GM21515 (cell line): ENCODE results near the gene SPSB4.
"Not testable (repeated sequence)": the region's sequence is repeated elsewhere in the genome, so short reads cannot be mapped to it uniquely, and the experiment has no call there.

Experiments
- ATAC-seq: cut with Tn5 transposase; IDR thresholded peaks from one replicate; pipeline ENCODE4 v1.9.1; 2021; ENCODE audit not compliant: unreplicated experiment

The SPSB4 gene

DNA sequence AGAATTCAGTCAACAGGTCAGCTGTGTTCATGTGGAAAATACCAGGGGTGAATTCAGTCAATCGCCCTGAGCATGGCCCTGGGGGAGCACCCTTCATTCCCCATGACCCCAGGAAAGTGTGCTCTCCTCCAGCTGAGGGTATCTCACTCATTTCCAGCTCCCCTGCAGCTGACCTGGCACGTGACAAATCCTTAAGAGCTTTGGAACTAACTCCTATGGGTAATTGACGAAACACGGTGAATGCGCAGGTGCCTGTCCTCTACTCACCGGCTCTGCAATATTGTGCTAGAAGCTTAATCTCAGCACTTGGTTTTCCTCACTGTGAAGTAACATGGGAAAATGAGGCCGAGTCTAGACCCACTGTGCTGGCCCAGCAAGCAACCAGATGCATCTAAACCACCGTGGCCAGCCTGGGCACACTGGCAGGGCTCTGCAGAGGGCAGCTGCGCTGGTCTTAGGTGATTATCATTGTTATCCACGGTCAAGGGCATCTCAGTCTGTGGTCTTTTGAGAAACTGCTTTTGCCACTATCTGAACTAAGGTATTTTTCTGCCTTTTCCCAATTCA lies 63.1 kb downstream of the SPSB4 start:
- ATAC-seq = no peak

DNA sequence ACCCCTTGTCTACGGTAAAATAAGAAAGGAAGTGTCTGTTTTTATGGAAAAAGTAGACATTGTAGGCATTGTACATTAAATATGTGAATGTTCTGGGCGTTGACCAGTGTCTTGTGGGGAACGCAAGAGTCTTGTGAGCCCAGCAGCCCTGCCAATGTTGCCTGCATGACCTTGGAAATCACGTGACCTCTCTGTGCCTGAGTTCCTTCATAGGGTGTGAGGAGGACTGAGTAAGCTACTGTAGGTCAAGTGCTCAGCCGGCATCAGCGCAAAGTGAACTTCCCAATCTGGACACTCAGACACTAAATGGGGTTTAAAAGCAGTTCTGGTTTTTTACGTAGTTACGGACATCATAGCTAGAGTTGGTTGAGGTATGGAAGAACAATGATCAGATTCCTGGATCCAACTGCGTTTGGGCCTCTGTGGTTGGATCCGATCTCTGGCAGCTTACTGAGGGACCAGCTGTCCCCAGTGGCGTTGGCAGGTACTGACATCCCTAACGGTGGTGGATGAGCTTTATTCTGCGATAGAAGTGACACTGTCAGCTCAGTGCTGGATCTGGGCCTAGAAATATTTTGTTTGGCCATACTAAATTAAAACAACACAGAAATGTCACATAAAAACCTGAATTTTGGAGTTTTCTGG lies 63.8 kb downstream of the SPSB4 start:
- no peak for ATAC-seq

DNA sequence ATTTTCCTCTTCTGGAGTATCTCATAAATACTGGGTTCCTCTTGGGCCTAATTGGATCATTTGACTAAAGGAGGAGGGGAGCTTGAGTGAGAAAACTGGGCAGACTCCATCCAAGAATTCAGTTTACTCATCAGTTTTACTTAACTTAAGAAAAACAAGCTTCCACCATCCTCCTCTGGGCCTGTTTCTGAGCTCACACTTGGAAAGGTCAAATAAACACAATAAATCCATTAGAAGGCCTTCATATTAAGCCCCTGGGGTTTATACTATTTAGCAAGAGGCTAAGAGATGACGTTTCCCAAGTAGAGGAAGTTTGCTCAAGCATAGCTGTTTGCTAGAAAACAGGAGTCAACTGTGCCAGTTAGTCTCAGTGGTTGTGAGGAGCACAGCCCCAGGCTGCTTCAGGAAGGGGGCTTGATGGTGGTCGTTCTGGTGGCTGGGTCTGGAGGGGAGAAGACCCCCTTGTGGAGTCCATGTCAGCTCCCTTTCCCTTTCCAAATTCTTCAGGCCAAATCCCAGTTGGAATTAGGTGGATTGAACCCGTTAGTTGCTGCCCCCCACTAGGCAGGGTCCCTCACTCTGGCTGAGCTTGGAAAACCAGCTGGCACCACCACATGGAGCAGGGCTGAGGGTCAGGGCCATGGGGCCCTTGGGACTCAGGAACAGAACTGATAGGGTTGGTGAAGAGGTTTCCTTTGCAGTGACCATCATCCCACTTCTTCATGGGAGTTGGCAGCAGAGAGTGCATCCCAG lies 64.8 kb downstream of the SPSB4 start:
- no peak for ATAC-seq

DNA sequence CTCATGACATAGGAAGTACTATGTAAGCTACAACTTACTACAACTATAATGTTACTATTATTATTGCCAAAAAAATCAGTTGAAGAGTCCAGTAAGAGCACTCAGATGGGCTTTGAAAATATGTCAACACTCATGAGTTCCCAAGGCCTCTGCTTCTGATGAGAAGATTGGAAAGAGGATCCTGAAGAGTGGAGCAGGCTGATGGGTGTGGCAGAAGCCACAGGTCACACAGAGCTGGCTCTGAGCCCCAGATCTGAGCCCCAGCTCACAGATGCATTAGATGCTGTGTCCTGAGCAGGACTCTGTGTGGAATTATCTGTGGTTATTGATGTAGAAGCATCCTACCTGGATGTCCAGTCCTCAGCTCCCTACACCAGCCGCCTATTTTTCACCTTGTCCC lies 65.6 kb downstream of the SPSB4 start:
- ATAC-seq = no peak

DNA sequence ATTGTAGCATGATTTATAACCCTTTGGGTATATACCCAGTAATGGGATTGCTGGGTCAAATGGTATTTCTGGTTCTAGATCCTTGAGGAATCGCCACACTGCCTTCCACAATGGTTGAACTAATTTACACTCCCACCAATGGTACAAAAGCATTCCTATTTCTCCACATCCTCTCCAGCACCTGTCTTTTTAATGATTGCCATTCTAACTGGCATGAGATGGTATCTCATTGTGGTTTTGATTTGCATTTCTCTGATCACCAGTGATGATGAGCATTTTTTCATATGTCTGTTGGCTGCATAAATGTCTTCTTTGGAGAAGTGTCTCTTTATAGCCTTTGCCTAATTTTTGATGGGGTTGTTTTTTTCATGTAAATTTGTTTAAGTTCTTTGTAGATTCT lies 66.8 kb downstream of the SPSB4 start:
- not testable (repeated sequence) for ATAC-seq

DNA sequence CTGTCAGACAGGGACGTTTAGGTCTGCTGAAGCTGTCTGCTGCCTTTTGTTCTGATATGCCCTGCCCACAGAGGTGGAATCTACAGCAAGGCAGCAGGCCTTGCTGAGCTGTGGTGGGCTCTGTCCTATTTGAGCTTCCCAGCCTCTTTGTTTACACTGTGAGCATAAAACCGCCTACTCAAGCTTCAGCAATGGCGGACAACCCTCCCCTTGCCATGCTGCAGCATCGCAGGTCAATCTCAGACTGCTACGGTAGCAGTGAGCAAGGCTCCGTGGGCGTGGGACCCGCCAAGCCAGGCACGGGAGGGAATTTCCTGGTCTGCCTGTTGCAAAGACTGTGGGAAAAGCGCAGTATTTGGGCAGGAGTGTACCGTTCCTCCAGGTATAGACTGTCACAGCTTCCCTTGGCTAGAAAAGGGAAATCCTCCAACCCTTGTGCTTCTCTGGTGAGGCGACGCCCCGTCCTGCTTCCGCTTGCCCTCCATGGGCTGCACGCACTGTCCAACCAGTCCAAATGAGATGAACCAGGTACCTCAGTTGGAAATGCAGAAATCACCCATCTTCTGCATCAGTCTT lies 71.4 kb downstream of the SPSB4 start:
- ATAC-seq = no peak

DNA sequence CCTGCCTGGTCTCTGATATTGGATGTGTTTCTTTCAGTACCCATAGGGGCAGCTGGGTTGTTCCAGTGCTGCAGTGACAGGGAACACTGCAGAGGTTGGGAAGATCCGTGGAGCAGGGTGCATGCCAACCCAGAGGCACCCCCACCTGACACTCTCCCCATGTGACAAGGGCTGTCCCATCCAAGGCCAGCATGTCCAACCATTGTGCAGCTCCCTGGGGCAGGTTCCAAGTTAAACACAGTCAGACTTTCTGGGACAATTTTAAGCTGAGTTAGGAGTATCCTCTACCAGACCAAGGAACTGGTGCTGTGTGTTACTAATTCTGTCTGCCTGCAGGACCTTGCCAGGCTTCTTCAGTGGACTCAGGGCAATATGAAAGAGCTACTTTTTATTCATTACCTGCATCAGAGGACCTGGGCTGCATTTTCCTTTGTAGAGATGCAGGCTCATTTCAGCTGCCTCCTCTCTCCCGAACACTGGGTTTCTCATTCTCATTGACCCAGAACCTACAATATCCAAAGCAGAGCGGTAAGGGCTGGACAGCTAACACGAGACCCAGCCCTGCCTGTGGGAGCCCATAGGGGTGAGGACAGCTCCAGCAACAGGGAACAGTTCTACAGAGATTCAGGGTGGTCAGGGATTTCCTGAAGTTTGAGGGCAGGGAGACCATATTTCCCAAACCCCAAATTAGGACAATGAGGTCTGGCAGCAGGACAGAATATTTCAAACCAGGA lies 72.7 kb downstream of the SPSB4 start:
- ATAC-seq = no peak

DNA sequence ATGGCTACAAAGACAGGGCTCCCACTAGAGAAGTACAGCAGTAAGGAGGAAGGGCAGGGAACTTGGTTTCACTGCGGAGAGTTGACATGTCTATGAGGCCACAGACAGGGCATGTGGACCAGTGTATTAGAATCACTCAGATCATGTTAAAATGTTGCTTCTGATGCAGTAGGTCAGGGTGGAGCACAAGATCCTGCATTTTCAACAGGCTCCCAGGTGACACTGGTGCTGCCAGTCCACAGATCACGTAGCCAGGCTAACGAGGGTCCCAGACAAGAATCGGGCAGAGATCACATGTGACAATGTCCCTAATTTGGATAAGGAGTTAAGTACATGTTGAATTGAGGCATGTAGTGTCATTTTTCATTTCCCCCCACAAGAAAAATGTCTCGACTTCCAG lies 73.6 kb downstream of the SPSB4 start:
- no peak for ATAC-seq

DNA sequence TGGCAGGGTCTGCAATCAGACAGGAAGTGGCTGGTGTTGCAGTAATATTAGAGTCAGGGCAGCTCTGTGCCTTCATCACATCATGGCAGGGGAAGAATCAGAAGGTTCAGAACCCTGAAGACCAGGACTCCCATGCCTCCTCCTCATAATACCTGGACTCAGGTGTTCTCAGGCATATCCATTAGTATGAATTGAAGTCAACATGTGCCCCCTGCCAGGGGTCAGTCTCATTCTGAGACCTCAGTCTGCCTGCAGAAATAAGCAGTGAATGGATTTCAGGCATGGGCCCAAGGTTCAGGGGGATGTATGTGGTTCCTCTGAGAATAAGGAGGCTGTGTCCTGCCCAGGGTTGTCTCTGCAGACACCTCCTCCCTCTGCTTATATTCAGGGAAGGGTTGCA lies 74.2 kb downstream of the SPSB4 start:
- no peak for ATAC-seq

DNA sequence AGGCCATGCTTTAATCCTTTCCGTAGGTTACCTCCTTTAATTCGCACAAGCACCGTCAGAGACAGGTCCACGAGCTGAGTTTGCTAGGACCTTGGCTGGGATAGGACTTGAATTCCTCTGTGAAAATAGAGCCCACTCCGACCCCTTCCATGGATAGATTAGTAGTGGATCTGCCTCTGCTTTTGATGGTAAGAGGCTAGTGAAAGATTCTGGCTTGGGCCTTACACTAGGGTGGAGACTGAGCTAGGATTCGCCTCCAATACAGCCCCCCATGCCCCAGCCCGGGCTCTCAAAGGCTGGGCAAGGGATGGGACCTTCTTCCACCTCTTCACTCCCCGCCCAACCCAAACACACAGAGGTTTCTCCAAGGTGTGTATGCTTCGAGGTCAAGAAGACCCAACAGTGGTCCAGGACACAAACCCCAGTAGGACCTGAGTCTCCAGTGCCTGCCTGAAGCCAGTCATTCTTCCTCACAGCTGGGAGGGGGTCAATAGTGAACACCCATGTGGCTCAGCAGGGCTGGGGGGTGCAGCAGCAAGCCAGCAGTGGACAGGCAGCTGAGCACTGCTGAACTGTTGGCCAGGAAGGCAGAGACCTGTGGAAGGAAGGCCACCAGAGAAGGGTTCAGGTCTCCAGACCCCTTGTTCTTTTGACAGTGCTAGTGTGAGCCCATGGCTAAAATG lies 75.7 kb downstream of the SPSB4 start:
- no peak for ATAC-seq

DNA sequence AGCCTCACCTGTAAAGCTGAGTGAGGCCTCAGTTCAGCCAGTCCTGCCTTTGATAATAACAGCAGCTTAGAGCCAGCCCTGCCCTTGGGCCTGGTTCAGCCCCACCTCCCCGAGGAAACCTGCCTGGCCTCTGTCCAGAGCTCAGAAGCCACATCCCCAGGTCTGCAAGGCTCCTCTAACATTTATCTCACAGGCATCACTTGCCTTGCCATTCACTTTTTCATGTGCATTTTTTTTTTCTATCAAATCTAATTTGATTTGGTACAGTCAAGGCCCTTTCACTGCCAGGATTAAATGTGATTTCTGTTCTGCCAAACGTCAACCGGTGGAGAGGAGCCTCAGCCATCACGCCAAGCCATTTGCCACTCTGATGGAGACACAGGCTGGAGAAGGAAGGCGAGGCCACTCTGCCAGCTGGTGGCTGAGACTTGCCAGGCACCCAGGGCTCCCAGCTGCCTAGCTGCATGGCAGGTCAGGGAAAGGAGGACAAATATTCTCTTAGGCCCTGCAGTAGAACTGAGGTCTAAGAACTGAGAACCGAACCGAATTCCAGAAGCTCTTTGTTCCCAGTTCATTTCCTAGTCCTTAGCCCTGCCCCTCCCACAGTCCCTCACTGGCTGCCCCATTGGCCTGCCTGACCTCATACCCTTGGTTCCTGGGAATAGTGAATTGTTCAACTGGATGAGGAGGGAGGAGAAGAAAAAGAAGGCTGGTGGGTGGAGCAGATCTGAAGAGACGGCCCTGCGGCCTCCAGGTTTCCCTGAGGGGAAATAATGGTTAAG lies 76.4 kb downstream of the SPSB4 start:
- no peak for ATAC-seq

DNA sequence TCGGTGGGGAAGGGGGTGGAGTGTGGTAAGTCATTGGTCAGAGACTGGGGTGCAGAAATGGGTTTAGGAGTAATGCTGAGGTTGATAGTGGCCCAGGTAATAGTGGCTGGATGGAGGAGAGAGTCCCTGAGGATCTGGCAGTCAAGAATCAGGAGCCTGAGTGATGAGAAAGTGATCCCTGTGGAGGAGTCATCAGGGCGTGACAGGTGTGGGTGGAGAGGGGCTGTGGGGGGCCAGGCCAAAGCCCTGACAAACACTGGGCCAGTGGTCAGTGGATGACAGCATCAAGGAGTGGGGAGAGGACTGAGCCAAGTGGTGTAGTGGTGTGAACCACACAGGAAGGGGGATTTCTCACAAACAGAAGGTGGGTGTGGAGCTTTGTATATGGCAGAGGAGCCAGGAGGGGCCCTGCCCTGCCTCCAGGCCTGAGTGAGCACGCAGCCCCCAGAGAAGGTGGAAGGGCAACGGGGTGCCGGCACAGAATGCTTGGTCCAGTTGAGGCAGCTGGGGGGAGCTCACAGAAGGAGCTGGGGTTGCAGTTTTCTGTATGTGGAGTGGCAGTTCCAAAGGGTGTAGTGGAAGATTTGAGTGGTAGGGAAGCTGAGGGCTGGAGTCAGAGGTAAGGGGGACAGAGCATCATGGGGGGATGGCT lies 77.1 kb downstream of the SPSB4 start:
- no peak for ATAC-seq

DNA sequence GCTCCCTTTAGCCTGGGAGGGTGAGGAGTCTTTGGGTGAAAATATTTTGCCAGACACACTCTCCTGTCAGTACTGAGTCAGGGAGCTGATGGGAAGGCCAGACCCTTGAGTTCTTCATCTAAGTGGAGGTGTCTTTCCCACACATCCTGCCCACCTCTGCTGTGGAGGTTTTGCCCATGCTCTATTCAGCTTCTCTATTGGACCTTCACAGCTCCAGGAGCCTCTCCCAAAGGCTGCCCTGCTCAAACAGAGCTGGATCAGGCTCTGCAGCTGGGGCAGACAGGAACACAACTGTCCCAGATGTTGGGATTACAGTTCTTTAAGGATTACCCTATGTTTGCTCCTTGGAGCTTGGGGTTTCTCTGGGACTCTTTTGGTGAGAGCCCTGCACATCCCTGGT lies 77.9 kb downstream of the SPSB4 start:
- ATAC-seq = no peak

DNA sequence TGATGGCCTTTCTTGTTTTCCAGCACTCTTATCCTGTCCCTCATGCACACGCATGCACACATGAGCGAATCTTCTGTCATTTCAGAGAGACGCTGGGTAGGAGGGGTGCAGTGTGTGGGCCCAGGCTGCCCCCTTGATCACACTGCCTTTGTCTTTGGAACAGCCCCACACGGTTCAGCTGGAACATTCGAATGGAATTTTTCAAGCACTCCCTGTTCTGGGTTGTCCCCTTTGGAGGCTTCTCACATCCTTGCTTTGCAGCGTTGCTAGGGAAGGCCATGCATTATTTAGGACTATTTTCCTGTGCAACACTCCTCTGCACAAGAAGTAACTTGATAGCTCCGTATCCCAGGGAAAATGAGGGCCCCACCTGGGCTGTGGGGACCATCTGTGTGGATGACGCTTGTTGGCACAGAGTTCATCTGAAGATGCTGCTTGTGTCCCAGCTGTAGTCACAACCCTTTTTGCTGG lies 78.4 kb downstream of the SPSB4 start:
- ATAC-seq = no peak

DNA sequence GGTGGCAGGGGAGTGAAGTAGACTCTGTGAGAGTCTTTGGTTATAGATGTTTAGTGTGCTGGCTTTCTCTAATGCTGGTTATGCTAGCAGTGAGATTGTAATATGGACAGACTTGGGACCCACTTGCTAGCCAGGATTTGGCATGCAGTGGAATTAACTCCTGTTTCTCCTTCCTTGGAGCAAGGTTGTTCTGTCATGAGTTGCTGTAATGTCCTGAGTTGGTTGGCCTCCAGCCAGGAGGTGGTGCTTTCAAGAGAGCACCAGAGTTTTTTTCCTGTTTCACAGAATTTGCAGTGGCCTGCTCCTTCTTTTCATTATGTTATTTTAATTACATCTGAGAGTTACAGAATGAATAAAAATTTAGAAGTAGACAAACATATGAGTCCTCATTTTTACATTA lies 92.4 kb downstream of the SPSB4 start:
- no peak for ATAC-seq

DNA sequence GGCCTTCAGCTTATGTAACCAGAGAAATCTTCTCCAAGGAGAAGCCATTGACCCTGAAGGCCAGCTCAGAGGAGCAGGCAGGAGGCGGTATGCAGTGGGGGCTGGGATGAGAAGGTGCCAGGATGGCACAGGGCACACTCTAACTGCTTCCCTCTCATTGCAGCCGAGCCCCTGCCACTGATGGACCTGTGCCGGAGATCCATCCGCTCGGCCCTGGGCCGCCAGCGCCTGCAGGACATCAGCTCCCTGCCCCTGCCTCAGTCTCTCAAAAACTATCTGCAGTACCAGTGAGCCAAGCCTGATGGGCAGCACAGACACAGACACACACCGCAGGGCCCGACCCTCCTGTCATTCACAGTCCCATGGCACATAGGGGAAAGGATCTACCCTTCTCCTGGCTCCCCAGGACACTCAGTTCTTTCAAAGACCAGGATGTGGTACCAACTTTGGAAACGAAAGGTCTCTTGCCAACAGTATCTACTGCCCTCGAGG lies 95.9 kb downstream of the SPSB4 start:
- ATAC-seq = no peak

DNA sequence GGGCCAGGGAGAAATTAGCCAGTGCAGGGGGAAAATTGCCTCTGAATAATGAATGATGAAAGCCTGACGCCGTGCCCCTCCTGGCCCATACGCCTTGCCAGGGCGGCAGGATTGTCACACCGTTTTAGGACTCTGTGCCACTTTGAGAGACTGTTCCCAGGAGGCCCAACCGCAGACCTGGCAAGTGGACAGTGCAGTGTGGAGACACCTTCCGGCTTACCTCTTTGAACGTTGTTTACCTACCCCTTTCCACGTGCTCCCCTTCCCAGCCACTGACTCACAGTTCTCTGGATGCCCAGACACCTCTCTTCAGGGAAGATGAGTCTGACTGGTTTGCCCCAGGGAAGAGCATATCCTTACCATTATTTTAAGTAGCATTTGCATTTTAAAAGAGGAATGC lies 96.5 kb downstream of the SPSB4 start:
- no peak for ATAC-seq

DNA sequence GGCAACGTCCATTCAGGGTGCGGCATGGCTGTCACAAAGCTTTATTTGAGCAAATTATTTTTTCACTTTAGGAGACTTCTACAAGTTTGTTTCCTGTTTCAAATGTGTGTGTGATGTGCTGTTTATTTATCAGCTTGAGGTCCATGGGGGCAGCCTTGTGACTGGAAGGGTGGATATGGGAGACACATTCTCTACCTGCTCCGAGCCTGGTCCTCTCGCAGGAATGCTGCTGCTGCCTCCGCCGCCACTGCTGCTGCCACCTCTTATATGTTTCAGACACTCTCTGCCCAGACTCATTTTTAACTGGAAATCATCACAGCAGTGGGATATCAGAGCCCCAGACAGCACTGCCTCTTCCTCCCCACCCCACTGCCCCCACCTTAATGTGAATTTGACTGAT lies 97.0 kb downstream of the SPSB4 start:
- ATAC-seq = no peak

DNA sequence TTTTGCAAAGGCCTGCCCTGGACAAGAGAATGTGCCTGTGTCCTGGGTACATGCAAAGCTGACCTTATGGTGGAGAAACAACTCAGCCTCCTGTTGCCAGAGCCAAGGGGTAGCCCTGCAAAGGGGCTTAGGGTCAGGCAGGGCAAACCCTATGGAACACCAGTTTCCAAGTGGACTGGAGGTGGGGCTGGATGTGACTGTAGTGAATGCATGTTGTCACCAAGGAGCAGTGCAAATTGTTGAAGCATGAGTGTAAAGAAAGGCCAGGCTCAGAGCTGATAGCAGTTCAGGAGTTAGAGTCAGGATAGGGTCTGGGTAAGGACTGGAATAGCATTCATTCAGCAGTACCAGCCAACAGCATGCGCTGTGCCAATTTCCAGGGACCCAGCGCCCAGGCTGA lies 97.6 kb downstream of the SPSB4 start:
- no peak for ATAC-seq
